ENCODE measurements around the gene TRAM2. TPM values are rescaled to one million over a fixed set of nuclear protein-coding genes. Genes with fewer than 3 reads are reported as not detected.

The TRAM2 gene
- total RNA-seq, 2 experiments from 2014 or later = 7.1 to 7.6 TPM

DNA sequence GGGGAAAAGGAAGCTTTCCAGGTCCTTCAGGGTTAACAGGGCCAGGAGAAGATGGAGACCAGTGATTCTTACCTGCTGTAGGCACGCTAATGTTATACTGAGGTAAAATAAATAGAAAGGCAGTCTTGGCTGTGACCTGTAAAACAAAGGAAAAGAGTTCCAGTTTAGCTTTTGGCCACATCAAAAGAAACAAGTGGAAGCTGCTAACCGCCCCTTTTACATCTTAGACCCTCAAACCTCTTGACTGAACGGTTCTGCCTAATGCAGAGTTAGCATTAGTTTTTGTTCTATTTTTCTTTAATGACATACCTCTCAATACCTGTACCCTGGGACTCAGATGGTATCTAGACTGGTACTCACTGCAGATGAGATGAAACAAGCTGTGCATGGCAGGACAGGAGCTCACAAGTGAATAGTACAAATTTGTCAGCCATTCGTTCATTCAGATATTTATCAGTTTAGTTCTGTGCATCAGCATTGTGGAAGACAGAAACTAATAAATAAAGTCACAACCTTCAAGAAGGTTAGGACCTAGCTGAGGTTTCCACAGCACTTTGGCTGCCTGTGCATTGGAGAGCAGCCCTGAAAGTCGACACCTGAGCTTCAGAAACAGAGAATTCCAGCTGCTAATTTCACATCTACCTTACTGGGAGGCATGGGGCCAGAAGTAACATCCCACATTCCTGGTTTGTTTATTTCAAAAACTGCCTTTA is 41.0 kb downstream of the TRAM2 start:
- Mint-ChIP-seq H3K4me3 (no peak overlapping the region), H3K27ac (no peak overlapping the region), H3K27me3 (no peaks in the 10 kb centered on the region), H3K9me3 (no peaks in the 10 kb centered on the region), H3K4me1 (ENCODE audit: low read depth) (peaks cover 56% of the 10 kb centered on the region), H3K36me3 (ENCODE audit: low read depth) (peaks cover 18% of the 10 kb centered on the region)
- ChIA-PET CTCF (interaction anchor here (0.9 kb wide), 1 partner anchor 20 kb away, joined by 3 read pairs; no protein-coding TSS in a partner anchor), POLR2A (no interaction called here)
- peaks cover 9% of the 10 kb centered on the region for H3K36me3 ChIP-seq (ENCODE audit: insufficient read depth, low read length)
- H3K27ac ChIP-seq (ENCODE audit: low read depth in 1 of 2, low read length in 2 of 2) = no peak overlapping the region
- intact Hi-C loops (cut with DNase I, micrococcal nuclease) = no loop called here
- no peaks in the 10 kb centered on the region for H3K9me3 ChIP-seq (ENCODE audit: control insufficient read depth in 1 of 2, insufficient read depth in 1 of 2, low read length in 2 of 2)
- H3K27me3 ChIP-seq (ENCODE audit: control insufficient read depth in 1 of 2, insufficient read depth in 2 of 2, low read length in 2 of 2) = no peaks in the 10 kb centered on the region
- no peak overlapping the region for H3K4me3 ChIP-seq (ENCODE audit: low read length)
- DNase-seq (peak in 1 of 14 experiments; percentile 15), ATAC-seq (ENCODE audit: poor library complexity) (no peak)
- peaks cover 30% of the 10 kb centered on the region for H3K4me1 ChIP-seq (ENCODE audit: insufficient read depth, low read length)
- TF ChIP-seq, protein P1, sequence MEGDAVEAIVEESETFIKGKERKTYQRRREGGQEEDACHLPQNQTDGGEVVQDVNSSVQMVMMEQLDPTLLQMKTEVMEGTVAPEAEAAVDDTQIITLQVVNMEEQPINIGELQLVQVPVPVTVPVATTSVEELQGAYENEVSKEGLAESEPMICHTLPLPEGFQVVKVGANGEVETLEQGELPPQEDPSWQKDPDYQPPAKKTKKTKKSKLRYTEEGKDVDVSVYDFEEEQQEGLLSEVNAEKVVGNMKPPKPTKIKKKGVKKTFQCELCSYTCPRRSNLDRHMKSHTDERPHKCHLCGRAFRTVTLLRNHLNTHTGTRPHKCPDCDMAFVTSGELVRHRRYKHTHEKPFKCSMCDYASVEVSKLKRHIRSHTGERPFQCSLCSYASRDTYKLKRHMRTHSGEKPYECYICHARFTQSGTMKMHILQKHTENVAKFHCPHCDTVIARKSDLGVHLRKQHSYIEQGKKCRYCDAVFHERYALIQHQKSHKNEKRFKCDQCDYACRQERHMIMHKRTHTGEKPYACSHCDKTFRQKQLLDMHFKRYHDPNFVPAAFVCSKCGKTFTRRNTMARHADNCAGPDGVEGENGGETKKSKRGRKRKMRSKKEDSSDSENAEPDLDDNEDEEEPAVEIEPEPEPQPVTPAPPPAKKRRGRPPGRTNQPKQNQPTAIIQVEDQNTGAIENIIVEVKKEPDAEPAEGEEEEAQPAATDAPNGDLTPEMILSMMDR (IDR thresholded peaks at IDR 0.05) = no peak

DNA sequence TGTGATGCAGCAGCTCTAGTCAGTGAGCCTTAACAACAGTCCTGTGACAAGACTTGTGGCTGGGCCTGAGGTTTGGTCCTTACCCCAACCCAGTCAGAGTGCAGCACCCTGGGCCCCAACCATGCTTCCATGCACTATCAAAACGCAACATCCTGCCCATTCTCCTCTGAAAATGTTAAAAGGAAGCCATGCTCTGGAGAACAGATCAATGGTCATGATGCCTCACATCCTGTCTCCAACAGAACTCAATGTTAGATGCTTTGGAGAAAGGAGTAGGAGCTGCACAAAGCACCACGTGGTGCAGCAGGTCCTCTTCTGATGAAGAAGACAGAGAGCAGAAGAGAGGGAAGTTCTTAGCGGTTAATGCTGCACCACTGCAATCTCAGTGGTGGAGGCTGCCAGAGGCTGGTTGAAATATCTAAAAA is 41.9 kb downstream of the TRAM2 start:
- POLR2A ChIA-PET = no interaction called here

DNA sequence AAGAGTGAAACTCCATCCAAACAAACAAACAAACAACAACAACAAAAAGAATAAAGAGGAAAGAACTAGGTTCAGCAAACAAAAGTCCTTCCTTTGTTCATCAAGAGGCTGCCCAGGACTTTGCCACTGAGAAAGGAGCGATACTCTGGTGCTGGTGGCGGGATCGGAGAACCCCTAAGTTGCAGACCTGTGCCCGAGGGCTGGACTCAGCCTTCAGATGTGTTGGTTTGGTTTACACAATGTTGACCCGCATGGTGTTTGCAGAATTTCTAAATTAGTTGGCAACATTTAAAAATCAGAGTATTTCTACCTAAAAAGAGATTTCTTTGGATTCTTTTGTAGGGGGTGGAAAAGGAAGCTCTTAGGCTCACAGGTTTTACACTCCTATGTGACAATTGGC is 42.5 kb downstream of the TRAM2 start:
- Histone ChIP-seq H3K4me3 (ENCODE audit: low read length) (no peak overlapping the region), H3K27ac (ENCODE audit: low read depth in 1 of 2, low read length in 2 of 2) (no peak overlapping the region), H3K36me3 (ENCODE audit: insufficient read depth, low read length) (peaks cover 9% of the 10 kb centered on the region), H3K4me1 (ENCODE audit: insufficient read depth, low read length) (peaks cover 30% of the 10 kb centered on the region), H3K9me3 (ENCODE audit: control insufficient read depth in 1 of 2, insufficient read depth in 1 of 2, low read length in 2 of 2) (no peaks in the 10 kb centered on the region), H3K27me3 (ENCODE audit: control insufficient read depth in 1 of 2, insufficient read depth in 2 of 2, low read length in 2 of 2) (no peaks in the 10 kb centered on the region)
- Mint-ChIP-seq H3K4me1 (ENCODE audit: low read depth) (peaks cover 48% of the 10 kb centered on the region), H3K4me3 (no peak overlapping the region), H3K27ac (no peak overlapping the region), H3K27me3 (no peaks in the 10 kb centered on the region), H3K36me3 (ENCODE audit: low read depth) (peaks cover 18% of the 10 kb centered on the region), H3K9me3 (no peaks in the 10 kb centered on the region)
- DNase-seq = no peak
- no peak for ATAC-seq (ENCODE audit: poor library complexity)
- TF ChIP-seq, protein P1 (IDR thresholded peaks at IDR 0.05) = no peak
- POLR2A ChIA-PET = no interaction called here
- CTCF ChIA-PET = no interaction called here
- intact Hi-C loops (cut with DNase I, micrococcal nuclease) = no loop called here

More for the DNA sequence above, 41.9 kb downstream of the TRAM2 start:
- DNase-seq (peak in 1 of 14 experiments; percentile 0), ATAC-seq (ENCODE audit: poor library complexity) (peak; percentile 32)
- Histone ChIP-seq H3K36me3 (ENCODE audit: insufficient read depth, low read length) (peaks cover 9% of the 10 kb centered on the region), H3K27ac (ENCODE audit: low read depth in 1 of 2, low read length in 2 of 2) (no peak overlapping the region), H3K27me3 (ENCODE audit: control insufficient read depth in 1 of 2, insufficient read depth in 2 of 2, low read length in 2 of 2) (no peaks in the 10 kb centered on the region), H3K4me1 (ENCODE audit: insufficient read depth, low read length) (peaks cover 30% of the 10 kb centered on the region), H3K9me3 (ENCODE audit: control insufficient read depth in 1 of 2, insufficient read depth in 1 of 2, low read length in 2 of 2) (no peaks in the 10 kb centered on the region), H3K4me3 (ENCODE audit: low read length) (no peak overlapping the region)
- TF ChIP-seq, protein P1 (IDR thresholded peaks at IDR 0.05) = no peak
- peaks cover 54% of the 10 kb centered on the region for H3K4me1 Mint-ChIP-seq (ENCODE audit: low read depth)
- H3K4me3 Mint-ChIP-seq = no peak overlapping the region
- peaks cover 18% of the 10 kb centered on the region for H3K36me3 Mint-ChIP-seq (ENCODE audit: low read depth)
- intact Hi-C loops (cut with DNase I, micrococcal nuclease) = no loop called here
- H3K27me3 Mint-ChIP-seq = no peaks in the 10 kb centered on the region
- CTCF ChIA-PET = no interaction called here
- H3K27ac Mint-ChIP-seq = no peak overlapping the region
- H3K9me3 Mint-ChIP-seq = no peaks in the 10 kb centered on the region

Data from CD4-positive, alpha-beta T cell (primary cell).